Neural crest cell (in vitro differentiated cells): Measurements from ENCODE around the gene EXO1. TPM values are rescaled to one million over a fixed set of nuclear protein-coding genes. Genes with fewer than 3 reads are reported as not detected.

Experiments used
- DNase-seq: peaks from one replicate; pipeline ENCODE4 v3.0.0; 2021; ENCODE audit warnings: low read depth, mixed read lengths, low spot score
- H3K27ac Mint-ChIP-seq: one replicate; pipeline ENCODE4 v1.8.0; 2021; ENCODE audit warnings: mild to moderate bottlenecking, mixed read lengths; ENCODE audit not compliant: unreplicated experiment
- H3K27me3 Mint-ChIP-seq: 2 replicates; pipeline ENCODE4 v1.8.0; 2021; ENCODE audit warnings: low read depth, mild to moderate bottlenecking, mixed read lengths
- H3K36me3 Mint-ChIP-seq: 2 replicates; pipeline ENCODE4 v1.8.0; 2021; ENCODE audit warnings: low read depth, mild to moderate bottlenecking, mixed read lengths
- H3K4me1 Mint-ChIP-seq: 2 replicates; pipeline ENCODE4 v1.8.0; 2021; ENCODE audit warnings: mixed read lengths
- H3K4me3 Mint-ChIP-seq: one replicate; pipeline ENCODE4 v1.8.0; 2021; ENCODE audit warnings: mild to moderate bottlenecking, mixed read lengths
- H3K9me3 Mint-ChIP-seq: 2 replicates; pipeline ENCODE4 v1.8.0; 2021; ENCODE audit warnings: mixed read lengths
- CTCF ChIP-seq: fragments of 200-600 bp; sonication (generic); conservative IDR thresholded peaks from 2 replicates; pipeline ENCODE4 v1.5.0; 2021; ENCODE audit warnings: antibody characterized with exemption, mild to moderate bottlenecking
- total RNA-seq: library from RNA; stranded (reverse); gene quantifications from 2 replicates; pipeline ENCODE4 v1.2.1, GENCODE V29; 2021

Gene EXO1
- total RNA-seq, 1 donor from 2014 or later = 49.2 TPM

GRCh38 chr1:241810769-241811405, 37.1 kb upstream of the EXO1 start:
- Mint-ChIP-seq H3K27me3 (no peaks in the 10 kb centered on the region), H3K36me3 (no peaks in the 10 kb centered on the region), H3K4me1 (no peaks in the 10 kb centered on the region), H3K4me3 (no peak overlapping the region), H3K9me3 (no peaks in the 10 kb centered on the region), H3K27ac (no peak overlapping the region)
- no peak for TF ChIP-seq CTCF
- DNase-seq = no peak

GRCh38 chr1:241813768-241814320, 34.2 kb upstream of the EXO1 start:
- no peak for DNase-seq
- Mint-ChIP-seq H3K9me3 (no peaks in the 10 kb centered on the region), H3K27me3 (peaks cover 8% of the 10 kb centered on the region), H3K36me3 (no peaks in the 10 kb centered on the region), H3K4me3 (no peak overlapping the region), H3K27ac (no peak overlapping the region), H3K4me1 (no peaks in the 10 kb centered on the region)
- no peak for TF ChIP-seq CTCF

- Mint-ChIP-seq H3K27ac (no peak overlapping the region), H3K27me3 (peaks cover 8% of the 10 kb centered on the region), H3K4me1 (no peaks in the 10 kb centered on the region), H3K9me3 (no peaks in the 10 kb centered on the region), H3K36me3 (no peaks in the 10 kb centered on the region), H3K4me3 (no peak overlapping the region)
- no peak for DNase-seq
- TF ChIP-seq CTCF = no peak
These were observed 32.0 kb upstream of the EXO1 start for GRCh38 chr1:241816008-241816407.

GRCh38 chr1:241817331-241817792, 30.6 kb upstream of the EXO1 start:
- TF ChIP-seq CTCF = no peak
- Mint-ChIP-seq H3K27ac (no peak overlapping the region), H3K4me1 (no peaks in the 10 kb centered on the region), H3K27me3 (peaks cover 8% of the 10 kb centered on the region), H3K4me3 (no peak overlapping the region), H3K36me3 (no peaks in the 10 kb centered on the region), H3K9me3 (no peaks in the 10 kb centered on the region)
- DNase-seq = no peak

- Mint-ChIP-seq H3K4me1 (no peaks in the 10 kb centered on the region), H3K9me3 (no peaks in the 10 kb centered on the region), H3K36me3 (no peaks in the 10 kb centered on the region), H3K4me3 (no peak overlapping the region), H3K27me3 (peaks cover 8% of the 10 kb centered on the region), H3K27ac (no peak overlapping the region)
- no peak for TF ChIP-seq CTCF
- no peak for DNase-seq
These were observed 29.9 kb upstream of the EXO1 start for GRCh38 chr1:241817956-241818612.
